H1 (cell line): Measurements from ENCODE around the gene MPP4.

Source experiments
- CTCF ChIP-seq, 3 experiments: IDR thresholded peaks; 1 replicate in 2 of 3; 2 replicates in 1 of 3; pipeline versions ENCODE4 v1.5.1 to v1.6.1; 2011; ENCODE audit warnings: low read length in 3 of 3, mild to moderate bottlenecking in 3 of 3, inconsistent platforms in 2 of 3, low read depth in 1 of 3, moderate library complexity in 1 of 3; ENCODE audit not compliant: insufficient read depth in 1 of 3; ENCODE audit errors: control extremely low read depth in 1 of 3
- FOSL1 ChIP-seq: IDR thresholded peaks from 2 replicates; pipeline ENCODE4 v1.6.1; 2011; ENCODE audit warnings: mild to moderate bottlenecking, low read depth, low read length, moderate library complexity; ENCODE audit not compliant: insufficient read depth
- POLR2AphosphoS5 ChIP-seq: IDR thresholded peaks from 2 replicates; pipeline ENCODE4 v1.6.1; 2011; ENCODE audit warnings: low read depth, low read length
- SIN3A ChIP-seq, 2 experiments: IDR thresholded peaks in 1 of 2; conservative IDR thresholded peaks in 1 of 2; 2 replicates each; pipeline ENCODE4 v1.6.1; 2011 to 2012; ENCODE audit warnings: low read length in 2 of 2, improper control_type of control experiment in 1 of 2, low read depth in 1 of 2, mild to moderate bottlenecking in 1 of 2
- TAF1 ChIP-seq: IDR thresholded peaks from 2 replicates; pipeline ENCODE4 v1.6.1; 2011; ENCODE audit warnings: mild to moderate bottlenecking, low read depth, low read length
- TAF7 ChIP-seq: optimal IDR thresholded peaks from 2 replicates; pipeline ENCODE3; 2011; ENCODE audit warnings: low read depth, mild to moderate bottlenecking, inconsistent platforms, low read length, moderate library complexity, borderline replicate concordance
- TCF12 ChIP-seq: IDR thresholded peaks from 2 replicates; pipeline ENCODE4 v1.6.1; 2011; ENCODE audit warnings: low read depth, mild to moderate bottlenecking, low read length
- TEAD4 ChIP-seq: IDR thresholded peaks from 2 replicates; pipeline ENCODE4 v1.6.1; 2012; ENCODE audit warnings: low read depth, low read length, inconsistent platforms, mixed read lengths
- TF ChIP-seq, protein P1 (sequence below): IDR thresholded peaks from 2 replicates; pipeline ENCODE4 v1.6.1; 2012; ENCODE audit warnings: inconsistent platforms

- no peak for TF ChIP-seq TCF12
- no peak for TF ChIP-seq FOSL1
- no peak for TF ChIP-seq TAF1
- no peak for TF ChIP-seq CTCF (IDR thresholded peaks at IDR 0.05; ENCODE audit: control extremely low read depth in 1 of 3, insufficient read depth in 1 of 3, low read depth in 1 of 3, low read length in 3 of 3)
- TF ChIP-seq, protein P1, sequence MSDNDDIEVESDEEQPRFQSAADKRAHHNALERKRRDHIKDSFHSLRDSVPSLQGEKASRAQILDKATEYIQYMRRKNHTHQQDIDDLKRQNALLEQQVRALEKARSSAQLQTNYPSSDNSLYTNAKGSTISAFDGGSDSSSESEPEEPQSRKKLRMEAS = no peak
- no peak for TF ChIP-seq SIN3A (conservative IDR thresholded peaks at IDR 0.05 in 1 of 2, IDR thresholded peaks at IDR 0.05 in 1 of 2; ENCODE audit: low read depth in 1 of 2, low read length in 2 of 2)
- no peak for TF ChIP-seq TAF7
- TF ChIP-seq TEAD4 = no peak
- TF ChIP-seq POLR2AphosphoS5 = no peak
Measured at GRCh38 chr2:201696151-201696659, 2.2 kb downstream of the MPP4 start.
